Measurements from ENCODE around the gene SEC14L2. TPM values are rescaled to one million over a fixed set of nuclear protein-coding genes. Genes with fewer than 3 reads are reported as not detected.

Gene SEC14L2
- total RNA-seq, 1 experiment from 2014 or later: 3.4 TPM

- Histone ChIP-seq H3K9me3 (replicated peaks) (no peaks in the 10 kb centered on the region), H3K36me3 (peaks cover under 1% of the 10 kb centered on the region; the same call in 1 of the 2 replicates), H3K4me3 (peak overlapping the region; percentile 70), H3K27me3 (no peaks in the 10 kb centered on the region), H3K4me1 (peaks cover 22% of the 10 kb centered on the region; the same call in 1 of the 2 replicates), H3K27ac (peak overlapping the region; percentile 92)
- DNase-seq: peak; percentile 99
Measured at GRCh38 chr22:30423959-30424533, 27.2 kb downstream of the SEC14L2 start.

- H3K36me3 ChIP-seq: no peaks in the 10 kb centered on the region
- peak overlapping the region; percentile 70 for H3K4me3 ChIP-seq
- H3K9me3 ChIP-seq (replicated peaks): no peaks in the 10 kb centered on the region
- H3K27me3 ChIP-seq: no peaks in the 10 kb centered on the region
- peaks cover 22% of the 10 kb centered on the region; the same call in 1 of the 2 replicates for H3K4me1 ChIP-seq
- peak overlapping the region; percentile 4; the same call in 1 of the 2 replicates for H3K27ac ChIP-seq
- peak in 1 of 2 experiments; percentile 14 for DNase-seq
Measured at GRCh38 chr22:30424534-30425326, 27.9 kb downstream of the SEC14L2 start.

- no peak overlapping the region for H3K27ac ChIP-seq
- no peak for DNase-seq
- no peaks in the 10 kb centered on the region for H3K27me3 ChIP-seq
- no peaks in the 10 kb centered on the region for H3K9me3 ChIP-seq (replicated peaks)
- peak overlapping the region; percentile 70 for H3K4me3 ChIP-seq
- no peaks in the 10 kb centered on the region for H3K36me3 ChIP-seq
- H3K4me1 ChIP-seq: peaks cover 19% of the 10 kb centered on the region; the same call in 1 of the 2 replicates
Measured at GRCh38 chr22:30425327-30425615, 28.5 kb downstream of the SEC14L2 start.

- H3K36me3 ChIP-seq: no peaks in the 10 kb centered on the region
- H3K4me1 ChIP-seq: peaks cover 14% of the 10 kb centered on the region; the same call in 1 of the 2 replicates
- peak within 1 kb of the TSS; percentile 38 for H3K27ac ChIP-seq
- DNase-seq: peak; percentile 70 to 80
- H3K27me3 ChIP-seq: no peaks in the 10 kb centered on the region
- no peaks in the 10 kb centered on the region for H3K9me3 ChIP-seq (replicated peaks)
- peak within 1 kb of the TSS; percentile 70 for H3K4me3 ChIP-seq
Measured at GRCh38 chr22:30425616-30426387, 29.0 kb downstream of the SEC14L2 start, which contains the start of gene MTFP1. MTFP1 (plus strand) TSS chr22:30425768; CDS start chr22:30425880, 112 bp downstream.

GRCh38 chr22:30426388-30427353 lies 29.9 kb downstream of the SEC14L2 start:
- H3K27ac ChIP-seq: no peak overlapping the region
- no peaks in the 10 kb centered on the region for H3K27me3 ChIP-seq
- no peaks in the 10 kb centered on the region for H3K36me3 ChIP-seq
- H3K4me3 ChIP-seq: no peak overlapping the region; the same call in 1 of the 2 replicates
- peak; percentile 36 to 48 for DNase-seq
- no peaks in the 10 kb centered on the region for H3K9me3 ChIP-seq (replicated peaks)
- peaks cover 12% of the 10 kb centered on the region; the same call in 1 of the 2 replicates for H3K4me1 ChIP-seq

GRCh38 chr22:30427871-30428270 lies 31.1 kb downstream of the SEC14L2 start:
- no peaks in the 10 kb centered on the region for H3K36me3 ChIP-seq
- H3K4me1 ChIP-seq: 0 out of 2 replicates have a peak, but pooled peaks cover 6% of the 10 kb centered on the region
- H3K4me3 ChIP-seq: no peak overlapping the region
- no peaks in the 10 kb centered on the region for H3K27me3 ChIP-seq
- DNase-seq: no peak
- H3K9me3 ChIP-seq (replicated peaks): no peaks in the 10 kb centered on the region
- H3K27ac ChIP-seq: no peak overlapping the region

- Histone ChIP-seq H3K27me3 (no peaks in the 10 kb centered on the region), H3K36me3 (no peaks in the 10 kb centered on the region), H3K9me3 (replicated peaks) (no peaks in the 10 kb centered on the region), H3K4me3 (no peak overlapping the region), H3K4me1 (0 out of 2 replicates have a peak, but pooled peaks cover 1% of the 10 kb centered on the region), H3K27ac (no peak overlapping the region)
- no peak for DNase-seq
Measured at GRCh38 chr22:30429887-30430286, 33.1 kb downstream of the SEC14L2 start.

DNA sequence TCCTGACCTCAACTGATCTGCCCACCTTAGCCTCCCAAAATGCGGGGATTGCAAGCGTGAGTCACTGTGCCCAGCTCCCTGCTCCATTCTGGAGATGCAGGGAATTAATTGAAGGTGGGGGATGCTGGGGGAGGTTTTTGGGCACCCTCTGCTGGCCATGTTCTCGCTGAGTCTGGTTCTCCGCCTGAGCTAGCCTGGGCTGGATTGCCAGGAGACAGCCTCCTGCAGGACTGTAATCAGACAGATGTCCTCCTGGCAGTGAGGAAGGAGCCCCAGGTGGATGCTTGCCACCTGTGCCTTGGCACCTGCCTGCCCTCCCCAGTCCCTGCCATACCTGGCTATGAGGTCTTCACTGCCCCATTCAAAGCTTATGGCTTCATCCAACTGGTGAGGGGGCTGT lies 34.1 kb downstream of the SEC14L2 start:
- Histone ChIP-seq H3K27ac (no peak overlapping the region), H3K36me3 (no peaks in the 10 kb centered on the region), H3K4me3 (no peak overlapping the region), H3K27me3 (no peaks in the 10 kb centered on the region), H3K9me3 (replicated peaks) (no peaks in the 10 kb centered on the region), H3K4me1 (no peaks in the 10 kb centered on the region)
- no peak for DNase-seq

DNA sequence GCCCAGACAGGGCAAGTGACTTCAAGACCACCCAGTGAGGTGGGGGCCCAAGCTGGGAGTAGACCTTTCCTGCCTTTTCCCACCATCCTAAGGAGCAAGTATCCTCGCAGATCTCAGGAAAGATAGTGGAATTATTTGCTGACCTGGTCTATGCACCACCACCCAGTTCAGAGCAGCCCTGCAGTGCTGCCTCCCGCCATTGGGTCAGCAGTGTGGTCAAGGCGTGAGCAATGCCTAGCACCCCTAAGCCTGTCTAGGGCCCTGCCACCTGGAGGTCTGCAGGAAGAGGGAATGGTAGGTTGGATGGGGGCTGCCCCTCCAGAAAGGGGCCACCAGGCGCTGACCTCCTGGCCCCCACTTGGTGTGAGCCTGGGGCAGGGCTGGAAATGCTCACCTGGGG lies 35.3 kb downstream of the SEC14L2 start:
- no peak for DNase-seq
- H3K36me3 ChIP-seq: no peaks in the 10 kb centered on the region
- no peaks in the 10 kb centered on the region for H3K27me3 ChIP-seq
- no peaks in the 10 kb centered on the region for H3K4me1 ChIP-seq
- no peak overlapping the region for H3K27ac ChIP-seq
- no peak overlapping the region for H3K4me3 ChIP-seq
- H3K9me3 ChIP-seq (replicated peaks): no peaks in the 10 kb centered on the region

GRCh38 chr22:30432520-30432919 lies 35.7 kb downstream of the SEC14L2 start:
- Histone ChIP-seq H3K4me3 (no peak overlapping the region), H3K4me1 (no peaks in the 10 kb centered on the region), H3K27me3 (no peaks in the 10 kb centered on the region), H3K9me3 (replicated peaks) (no peaks in the 10 kb centered on the region), H3K36me3 (no peaks in the 10 kb centered on the region), H3K27ac (no peak overlapping the region)
- no peak for DNase-seq

- Histone ChIP-seq H3K27me3 (no peaks in the 10 kb centered on the region), H3K4me1 (no peaks in the 10 kb centered on the region), H3K27ac (no peak overlapping the region), H3K9me3 (replicated peaks) (no peaks in the 10 kb centered on the region), H3K4me3 (no peak overlapping the region), H3K36me3 (no peaks in the 10 kb centered on the region)
- DNase-seq: no peak
Measured at GRCh38 chr22:30433227-30433626, 36.4 kb downstream of the SEC14L2 start.

- DNase-seq: no peak
- no peaks in the 10 kb centered on the region for H3K9me3 ChIP-seq (replicated peaks)
- no peak overlapping the region for H3K27ac ChIP-seq
- no peaks in the 10 kb centered on the region for H3K4me1 ChIP-seq
- H3K27me3 ChIP-seq: no peaks in the 10 kb centered on the region
- no peaks in the 10 kb centered on the region for H3K36me3 ChIP-seq
- H3K4me3 ChIP-seq: no peak overlapping the region
Measured at GRCh38 chr22:30433773-30434172, 37.0 kb downstream of the SEC14L2 start.

DNA sequence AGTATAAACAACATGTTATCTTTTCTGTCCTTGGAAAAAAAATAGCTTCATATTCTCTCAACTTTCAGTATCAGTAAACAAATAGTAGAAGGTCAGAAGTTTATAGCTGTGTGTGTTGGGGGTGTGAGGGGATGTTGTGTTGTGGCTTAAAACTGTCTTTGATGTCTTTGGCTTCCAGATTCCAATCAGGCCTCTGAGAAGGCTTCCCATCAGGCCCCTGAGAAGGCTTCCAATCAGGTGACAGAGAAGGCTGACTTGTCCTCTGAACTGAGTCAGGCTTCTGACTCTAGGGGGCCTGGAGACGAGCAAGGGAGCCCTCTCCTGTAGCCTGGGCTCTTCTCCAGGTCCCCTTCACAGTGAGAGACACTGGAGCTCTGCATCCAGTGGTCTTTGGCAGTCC lies 38.0 kb downstream of the SEC14L2 start:
- no peak overlapping the region for H3K4me3 ChIP-seq
- no peaks in the 10 kb centered on the region for H3K4me1 ChIP-seq
- no peaks in the 10 kb centered on the region for H3K27me3 ChIP-seq
- no peaks in the 10 kb centered on the region for H3K36me3 ChIP-seq
- H3K27ac ChIP-seq: no peak overlapping the region
- H3K9me3 ChIP-seq (replicated peaks): no peaks in the 10 kb centered on the region
- no peak for DNase-seq

- Histone ChIP-seq H3K27ac (no peak overlapping the region), H3K9me3 (replicated peaks) (no peaks in the 10 kb centered on the region), H3K4me1 (no peaks in the 10 kb centered on the region), H3K27me3 (no peaks in the 10 kb centered on the region), H3K4me3 (no peak overlapping the region), H3K36me3 (no peaks in the 10 kb centered on the region)
- DNase-seq: no peak
Measured at GRCh38 chr22:30435674-30436126, 38.9 kb downstream of the SEC14L2 start.

Data from SJCRH30 (cell line).